ENCODE data around the gene OR2D3. TPM values are rescaled to one million over a fixed set of nuclear protein-coding genes. Genes with fewer than 3 reads are reported as not detected.
"Not testable (repeated sequence)": the region's sequence is repeated elsewhere in the genome, so short reads cannot be mapped to it uniquely, and the experiment has no call there.

The OR2D3 gene
- total RNA-seq, 4 donors from 2014 or later: not detected

DNA sequence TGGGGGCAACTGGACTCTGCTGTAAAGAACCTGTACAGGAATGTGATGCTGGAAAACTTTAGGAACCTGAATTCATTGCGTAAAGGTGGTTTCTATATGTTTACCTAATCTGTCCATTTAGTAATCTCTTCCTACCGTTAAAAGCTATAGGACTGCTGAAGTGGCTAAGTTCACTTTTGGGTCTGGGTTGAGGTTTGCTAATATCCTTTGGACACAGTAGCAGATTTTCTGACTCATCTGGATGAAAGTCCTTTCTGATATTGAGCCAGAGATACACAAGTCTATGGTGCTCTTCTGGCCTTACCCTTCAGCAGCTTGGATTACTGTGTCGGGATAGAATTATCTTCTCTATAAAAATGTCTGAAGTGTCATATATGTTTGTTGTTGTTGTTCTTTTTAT, 22.3 kb downstream of the OR2D3 start:
- TF ChIP-seq POLR2A (IDR thresholded peaks at IDR 0.05) (no peak), EP300 (IDR thresholded peaks at IDR 0.05) (no peak)
- TF ChIP-seq, protein P1, sequence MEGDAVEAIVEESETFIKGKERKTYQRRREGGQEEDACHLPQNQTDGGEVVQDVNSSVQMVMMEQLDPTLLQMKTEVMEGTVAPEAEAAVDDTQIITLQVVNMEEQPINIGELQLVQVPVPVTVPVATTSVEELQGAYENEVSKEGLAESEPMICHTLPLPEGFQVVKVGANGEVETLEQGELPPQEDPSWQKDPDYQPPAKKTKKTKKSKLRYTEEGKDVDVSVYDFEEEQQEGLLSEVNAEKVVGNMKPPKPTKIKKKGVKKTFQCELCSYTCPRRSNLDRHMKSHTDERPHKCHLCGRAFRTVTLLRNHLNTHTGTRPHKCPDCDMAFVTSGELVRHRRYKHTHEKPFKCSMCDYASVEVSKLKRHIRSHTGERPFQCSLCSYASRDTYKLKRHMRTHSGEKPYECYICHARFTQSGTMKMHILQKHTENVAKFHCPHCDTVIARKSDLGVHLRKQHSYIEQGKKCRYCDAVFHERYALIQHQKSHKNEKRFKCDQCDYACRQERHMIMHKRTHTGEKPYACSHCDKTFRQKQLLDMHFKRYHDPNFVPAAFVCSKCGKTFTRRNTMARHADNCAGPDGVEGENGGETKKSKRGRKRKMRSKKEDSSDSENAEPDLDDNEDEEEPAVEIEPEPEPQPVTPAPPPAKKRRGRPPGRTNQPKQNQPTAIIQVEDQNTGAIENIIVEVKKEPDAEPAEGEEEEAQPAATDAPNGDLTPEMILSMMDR (IDR thresholded peaks at IDR 0.05): no peak
- Histone ChIP-seq H3K4me1 (no peaks in the 10 kb centered on the region), H3K36me3 (no peaks in the 10 kb centered on the region), H3K27ac (no peak overlapping the region), H3K4me3 (no peak overlapping the region), H3K9me3 (no peaks in the 10 kb centered on the region), H3K27me3 (no peaks in the 10 kb centered on the region)
- DNase-seq (ENCODE audit: low spot score in 2 of 2): no peak
- 86 to 97% methylated on average over 3 of the region's 3 CpGs for WGBS, 2 donors

DNA sequence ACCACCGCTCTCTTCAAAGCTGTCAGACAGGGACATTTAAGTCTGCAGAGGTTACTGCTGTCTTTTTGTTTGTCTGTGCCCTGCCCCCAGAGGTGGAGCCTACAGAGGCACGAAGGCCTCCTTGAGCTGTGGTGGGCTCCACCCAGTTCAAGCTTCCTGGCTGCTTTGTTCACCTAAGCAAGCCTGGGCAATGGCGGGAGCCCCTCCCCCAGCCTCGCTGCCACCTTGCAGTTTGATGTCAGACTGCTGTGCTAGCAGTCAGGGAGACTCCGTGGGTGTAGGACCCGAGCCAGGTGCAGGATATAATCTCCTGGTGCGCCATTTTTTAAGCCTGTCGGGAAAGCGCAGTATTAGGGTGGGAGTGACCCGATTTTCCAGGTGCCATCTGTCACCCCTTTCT, 33.4 kb downstream of the OR2D3 start:
- WGBS, 2 donors: 90% methylated on average over 6 to 10 of the region's 10 CpGs
- not testable (repeated sequence) for H3K27me3 ChIP-seq; DNase-seq (ENCODE audit: low spot score in 2 of 2); H3K27ac ChIP-seq; H3K4me3 ChIP-seq; H3K36me3 ChIP-seq; H3K4me1 ChIP-seq
- peaks cover 0 to 17% (median 0%) of the 10 kb centered on the region in 4 donors for H3K9me3 ChIP-seq

DNA sequence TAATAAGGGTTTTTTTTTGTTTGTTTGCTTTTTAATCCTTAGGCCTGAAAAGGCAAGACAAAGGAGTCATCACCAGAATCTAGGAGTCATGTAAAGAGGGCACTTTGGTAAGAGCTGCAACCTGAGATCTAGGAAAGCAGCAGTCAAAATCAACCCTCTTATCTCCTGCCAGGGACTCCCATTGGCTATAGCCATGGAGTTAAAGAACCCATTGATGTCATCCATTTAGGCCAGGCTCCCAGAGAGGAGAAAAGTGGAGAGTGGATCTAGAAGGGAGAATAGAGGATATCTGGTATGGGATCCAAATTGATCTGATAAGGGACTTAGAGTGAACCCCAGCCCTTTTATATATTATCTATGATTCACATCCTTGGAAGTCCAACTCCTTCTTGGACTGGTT, 41.3 kb downstream of the OR2D3 start:
- no peak for DNase-seq (ENCODE audit: low spot score in 2 of 2)
- TF ChIP-seq POLR2A (IDR thresholded peaks at IDR 0.05) (no peak), EP300 (IDR thresholded peaks at IDR 0.05) (no peak)
- TF ChIP-seq, protein P1 (IDR thresholded peaks at IDR 0.05): no peak
- Histone ChIP-seq H3K4me3 (no peak overlapping the region), H3K9me3 (no peaks in the 10 kb centered on the region), H3K27me3 (no peaks in the 10 kb centered on the region), H3K36me3 (no peaks in the 10 kb centered on the region), H3K4me1 (no peaks in the 10 kb centered on the region), H3K27ac (no peak overlapping the region)

DNA sequence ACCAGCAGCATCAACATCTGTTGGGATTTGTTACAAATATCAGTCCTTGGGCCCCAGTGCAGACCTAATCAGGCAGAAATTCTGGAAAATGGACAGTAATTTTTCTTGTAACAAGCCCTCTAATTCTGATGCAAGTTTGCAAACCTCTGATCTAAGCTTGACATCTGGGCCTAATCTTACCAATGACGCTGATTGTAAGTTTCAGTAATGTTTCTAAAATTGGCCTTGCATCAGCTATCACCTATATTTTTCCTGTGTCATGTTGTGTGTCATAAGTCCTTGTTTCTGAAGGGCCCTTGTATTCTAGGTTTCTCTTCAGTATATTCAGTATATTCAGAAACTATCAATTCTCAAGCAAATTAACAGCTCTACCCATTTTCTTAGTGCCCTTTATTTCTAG, 41.9 kb downstream of the OR2D3 start:
- Histone ChIP-seq H3K36me3 (no peaks in the 10 kb centered on the region), H3K4me3 (no peak overlapping the region), H3K27ac (no peak overlapping the region), H3K4me1 (no peaks in the 10 kb centered on the region), H3K9me3 (no peaks in the 10 kb centered on the region), H3K27me3 (no peaks in the 10 kb centered on the region)
- TF ChIP-seq EP300 (IDR thresholded peaks at IDR 0.05) (no peak), POLR2A (IDR thresholded peaks at IDR 0.05) (no peak)
- TF ChIP-seq, protein P1 (IDR thresholded peaks at IDR 0.05): no peak
- WGBS, 2 donors: 90 to 100% methylated on average over 1 of the region's 1 CpG
- no peak for DNase-seq (ENCODE audit: low spot score in 2 of 2)

DNA sequence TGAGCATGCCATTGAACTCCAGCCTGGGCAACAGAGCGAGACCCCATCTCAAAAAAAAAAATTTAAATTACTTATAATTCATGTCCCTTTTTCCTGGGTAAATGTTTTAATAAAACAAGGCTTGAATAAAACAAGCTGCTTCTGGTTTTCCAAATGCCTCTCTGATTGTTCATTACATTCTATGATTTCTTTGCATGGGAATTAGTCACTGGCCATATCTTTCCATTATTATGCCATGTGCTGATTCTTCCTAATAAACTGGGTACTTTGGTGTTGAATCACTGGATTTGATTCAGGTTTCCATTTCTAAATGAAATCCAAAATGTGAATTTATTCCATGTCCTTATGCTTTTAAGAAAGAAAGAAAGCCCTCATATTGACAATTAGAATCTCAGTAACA, 48.0 kb downstream of the OR2D3 start:
- Histone ChIP-seq H3K36me3 (no peaks in the 10 kb centered on the region), H3K27me3 (no peaks in the 10 kb centered on the region), H3K4me3 (no peak overlapping the region), H3K27ac (no peak overlapping the region), H3K9me3 (peaks cover 0 to 5% (median 0%) of the 10 kb centered on the region in 4 donors), H3K4me1 (no peaks in the 10 kb centered on the region)
- 89 to 93% methylated on average over 1 of the region's 1 CpG for WGBS, 2 donors
- TF ChIP-seq, protein P1 (IDR thresholded peaks at IDR 0.05): no peak
- TF ChIP-seq EP300 (IDR thresholded peaks at IDR 0.05) (no peak), POLR2A (IDR thresholded peaks at IDR 0.05) (no peak)
- DNase-seq (ENCODE audit: low spot score in 2 of 2): no peak

GRCh38 chr11:6969854-6970253, 49.1 kb downstream of the OR2D3 start:
- WGBS, 2 donors: 66 to 68% methylated on average over 4 of the region's 4 CpGs
- DNase-seq (ENCODE audit: low spot score in 2 of 2): not testable (repeated sequence)

More at GRCh38 chr11:6969854-6970253, 49.1 kb downstream of the OR2D3 start:
- not testable (repeated sequence) for H3K36me3 ChIP-seq, H3K27ac ChIP-seq, H3K4me1 ChIP-seq, H3K27me3 ChIP-seq, H3K4me3 ChIP-seq, H3K9me3 ChIP-seq

Other genes with a start within 250 kb of the OR2D3 start
- 10 to 100 TPM; 17.3 to 24.6 (median 21.6) TPM for gene MRPL17, start 237.7 kb upstream of the OR2D3 start, total RNA-seq
- gene OR2AG2, start 149.0 kb upstream of the OR2D3 start, total RNA-seq: under 1 TPM in 2 of 4 donors, not detected in 2; 0.22 to 0.90 TPM
- not detected for gene OR2AG1, start 138.0 kb upstream of the OR2D3 start, total RNA-seq
- under 1 TPM in 1 of 4 donors, not detected in 3; 0.60 TPM for gene OR6A2, start 121.3 kb upstream of the OR2D3 start, total RNA-seq
- gene OR10A5, start 75.3 kb upstream of the OR2D3 start, total RNA-seq: not detected
- gene OR10A2, start 57.9 kb upstream of the OR2D3 start, total RNA-seq: not detected
- not detected for gene OR10A4, start 44.4 kb upstream of the OR2D3 start, total RNA-seq
- gene OR2D2, start 28.5 kb upstream of the OR2D3 start, total RNA-seq: not detected
- gene ZNF215, start 5.4 kb downstream of the OR2D3 start, total RNA-seq: 1 to 10 TPM in 2 of 4 donors, under 1 TPM in 2; 0.20 to 2.6 (median 1.1) TPM
- gene ZNF214, start 99.3 kb downstream of the OR2D3 start, total RNA-seq: 1 to 10 TPM; 4.8 to 7.2 (median 5.9) TPM
- gene NLRP14, start 99.5 kb downstream of the OR2D3 start, total RNA-seq: 1 to 10 TPM in 1 of 4 donors, under 1 TPM in 2, not detected in 1; 0.30 to 1.3 (median 0.59) TPM
- gene RBMXL2, start 168.0 kb downstream of the OR2D3 start, total RNA-seq: 1 to 10 TPM in 1 of 4 donors, not detected in 3; 3.5 TPM